ENCODE results near the gene CDC34. TPM values are rescaled to one million over a fixed set of nuclear protein-coding genes. Genes with fewer than 3 reads are reported as not detected.

Gene CDC34
- total RNA-seq, 5 donors from 2014 or later (not counting 1 experiment from before 2014, with no cell fraction given), result 35.4 to 52.6 (median 51.3) TPM

DNA sequence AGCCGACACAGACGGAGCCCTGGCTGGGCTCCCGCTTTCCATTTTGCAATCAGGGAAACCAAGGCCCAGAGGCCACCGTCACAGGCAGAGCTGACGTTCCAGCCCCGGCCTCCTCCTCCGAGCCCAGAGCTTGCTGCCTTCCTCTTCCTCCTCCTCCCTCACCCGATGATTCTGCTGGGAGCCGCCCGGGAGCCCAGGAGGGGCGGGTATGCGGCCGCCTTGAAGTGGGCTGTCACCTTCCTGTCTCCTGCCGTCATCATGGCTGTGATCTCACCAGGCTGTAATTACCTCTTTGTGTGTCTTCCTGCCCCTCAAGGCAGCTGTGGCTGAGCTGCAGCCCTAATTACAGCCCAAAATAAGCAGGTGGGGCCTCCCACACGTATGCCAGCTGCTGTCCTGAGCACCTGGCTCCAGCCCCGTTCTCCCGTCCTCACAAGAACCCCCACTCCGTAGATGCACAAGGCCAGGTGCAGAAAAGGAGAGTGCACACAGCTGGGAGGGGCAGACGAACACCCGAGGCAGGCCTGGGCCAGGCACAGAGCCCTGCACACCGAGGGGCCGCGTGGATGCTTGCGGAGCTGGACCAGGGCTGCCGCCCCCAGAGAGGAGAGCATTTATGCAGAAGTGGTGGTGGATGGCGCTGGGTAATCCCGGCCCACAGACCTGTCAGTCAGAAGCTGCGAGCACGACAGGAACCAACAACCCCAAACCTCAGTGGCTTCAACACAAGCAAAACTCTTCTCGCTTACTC lies 20.3 kb upstream of the CDC34 start:
- DNase-seq (peak; percentile 67 to 97 (median 91)), ATAC-seq (replicated peaks in 1 of 4) (peak; percentile 61 to 70 (median 63))
- peaks cover 46 to 62% (median 55%) of the 10 kb centered on the region in 3 donors for H3K4me1 Mint-ChIP-seq
- peaks cover 15 to 72% of the 10 kb centered on the region in 2 experiments for H3K4me1 ChIP-seq (ENCODE audit: control insufficient read depth in 1 of 2, extremely low read depth in 1 of 2, insufficient read depth in 2 of 2, low read length in 2 of 2)
- H3K27me3 ChIP-seq (replicated peaks in 1 of 2; ENCODE audit: control insufficient read depth in 2 of 2, extremely low read depth in 1 of 2, insufficient read depth in 2 of 2, low read length in 1 of 2), result no peaks in the 10 kb centered on the region
- POLR2A ChIA-PET, result interaction anchor here in 1 of 2 donors (0.6 to 0.9 kb wide), 2 partner anchors 21 to 758 kb away, joined by 3 to 7 read pairs; partner anchors contain the start of gene CIRBP
- H3K36me3 Mint-ChIP-seq, result peaks cover 5% of the 10 kb centered on the region
- H3K27ac Mint-ChIP-seq, result peak overlapping the region; percentile 97 to 99
- H3K9me3 ChIP-seq, result no peaks in the 10 kb centered on the region
- peaks cover 0 to 13% of the 10 kb centered on the region in 2 donors for H3K36me3 ChIP-seq (ENCODE audit: control insufficient read depth in 2 of 2, extremely low read depth in 1 of 2, insufficient read depth in 1 of 2, low read length in 1 of 2)
- peak overlapping the region; percentile 33 to 48 for H3K4me3 ChIP-seq (ENCODE audit: control insufficient read depth in 1 of 2, extremely low read depth in 1 of 2, low read length in 1 of 2)
- CTCF ChIA-PET, result interaction anchor here (0.6 to 2.4 kb wide), 6 partner anchors 11 to 102 kb away, joined by 3 to 36 read pairs (median 4); partner anchors contain the start of genes BSG (in 1 of the 2), C2CD4C (in 1 of the 2) and CDC34 (in 1 of the 2)
- H3K4me3 Mint-ChIP-seq, result peak overlapping the region; percentile 78 to 96 (median 82)
- peak overlapping the region; percentile 98 for H3K27ac ChIP-seq (ENCODE audit: low read length)
- H3K27me3 Mint-ChIP-seq, result no peaks in the 10 kb centered on the region
- WGBS (ENCODE audit: insufficient coverage), result 0% methylated on average over 20 of the region's 30 CpGs
- H3K9me3 Mint-ChIP-seq, result no peaks in the 10 kb centered on the region

DNA sequence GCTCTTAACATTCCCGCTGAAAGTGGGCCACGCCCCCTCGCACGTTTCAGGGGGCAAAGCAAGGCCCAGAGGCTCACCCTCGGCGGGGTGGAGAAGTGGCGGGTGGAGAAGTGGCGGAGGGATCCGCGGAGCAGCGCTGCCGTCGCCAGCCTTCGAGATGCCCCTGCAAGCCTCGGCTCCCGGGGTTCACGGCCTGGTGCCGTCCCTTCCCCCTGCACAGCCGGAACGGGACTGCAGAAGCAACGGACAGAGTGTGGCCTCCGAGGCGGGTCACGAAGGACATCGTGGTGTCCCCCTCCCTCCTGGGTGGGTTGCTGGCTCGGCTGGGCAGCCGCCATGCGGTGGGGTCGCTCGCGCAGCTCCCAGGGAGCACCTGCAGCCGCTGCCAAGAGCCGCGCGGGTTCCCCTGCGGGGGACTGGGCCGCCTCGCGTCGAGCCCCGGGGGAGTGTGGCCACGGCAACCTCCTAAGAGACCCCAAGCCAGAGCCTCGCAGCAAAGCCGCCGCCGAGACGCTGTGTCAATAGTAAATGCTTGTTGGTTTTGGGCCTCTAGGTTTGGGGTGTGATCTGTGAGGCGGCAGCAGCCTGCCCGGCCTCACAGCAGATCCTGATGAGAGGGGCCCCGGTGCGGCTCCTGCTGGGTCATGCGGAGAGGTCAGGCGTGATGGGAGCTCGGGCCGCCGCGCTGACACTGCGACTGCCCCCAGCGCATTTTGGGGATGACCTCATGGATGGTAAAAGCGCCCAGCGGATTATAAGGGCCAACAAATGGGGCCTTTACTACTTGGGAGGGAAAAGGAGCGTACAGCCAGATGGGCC lies 18.8 kb upstream of the CDC34 start:
- Histone ChIP-seq H3K27ac (ENCODE audit: low read length) (peak overlapping the region; percentile 98), H3K4me1 (ENCODE audit: control insufficient read depth in 1 of 2, extremely low read depth in 1 of 2, insufficient read depth in 2 of 2, low read length in 2 of 2) (peaks cover 15 to 66% of the 10 kb centered on the region in 2 experiments), H3K27me3 (replicated peaks in 1 of 2; ENCODE audit: control insufficient read depth in 2 of 2, extremely low read depth in 1 of 2, insufficient read depth in 2 of 2, low read length in 1 of 2) (no peaks in the 10 kb centered on the region), H3K4me3 (ENCODE audit: control insufficient read depth in 1 of 2, extremely low read depth in 1 of 2, low read length in 1 of 2) (no peak overlapping the region), H3K9me3 (no peaks in the 10 kb centered on the region), H3K36me3 (ENCODE audit: control insufficient read depth in 2 of 2, extremely low read depth in 1 of 2, insufficient read depth in 1 of 2, low read length in 1 of 2) (peaks cover 0 to 13% of the 10 kb centered on the region in 2 donors)
- WGBS (ENCODE audit: insufficient coverage), result 84% methylated on average over 45 of the region's 62 CpGs
- POLR2A ChIA-PET, result no interaction called here
- Mint-ChIP-seq H3K27ac (peak overlapping the region; percentile 97 to 99), H3K9me3 (no peaks in the 10 kb centered on the region), H3K4me1 (peaks cover 45 to 61% (median 49%) of the 10 kb centered on the region in 3 donors), H3K4me3 (no peak overlapping the region), H3K36me3 (peaks cover 5% of the 10 kb centered on the region), H3K27me3 (no peaks in the 10 kb centered on the region)
- ATAC-seq (replicated peaks in 1 of 4), result no peak
- peak in 1 of 35 experiments; percentile 28 for DNase-seq
- CTCF ChIA-PET, result interaction anchor here in 1 of 2 donors (0.8 kb wide), 1 partner anchor 17 kb away, joined by 3 read pairs; no protein-coding TSS in a partner anchor

DNA sequence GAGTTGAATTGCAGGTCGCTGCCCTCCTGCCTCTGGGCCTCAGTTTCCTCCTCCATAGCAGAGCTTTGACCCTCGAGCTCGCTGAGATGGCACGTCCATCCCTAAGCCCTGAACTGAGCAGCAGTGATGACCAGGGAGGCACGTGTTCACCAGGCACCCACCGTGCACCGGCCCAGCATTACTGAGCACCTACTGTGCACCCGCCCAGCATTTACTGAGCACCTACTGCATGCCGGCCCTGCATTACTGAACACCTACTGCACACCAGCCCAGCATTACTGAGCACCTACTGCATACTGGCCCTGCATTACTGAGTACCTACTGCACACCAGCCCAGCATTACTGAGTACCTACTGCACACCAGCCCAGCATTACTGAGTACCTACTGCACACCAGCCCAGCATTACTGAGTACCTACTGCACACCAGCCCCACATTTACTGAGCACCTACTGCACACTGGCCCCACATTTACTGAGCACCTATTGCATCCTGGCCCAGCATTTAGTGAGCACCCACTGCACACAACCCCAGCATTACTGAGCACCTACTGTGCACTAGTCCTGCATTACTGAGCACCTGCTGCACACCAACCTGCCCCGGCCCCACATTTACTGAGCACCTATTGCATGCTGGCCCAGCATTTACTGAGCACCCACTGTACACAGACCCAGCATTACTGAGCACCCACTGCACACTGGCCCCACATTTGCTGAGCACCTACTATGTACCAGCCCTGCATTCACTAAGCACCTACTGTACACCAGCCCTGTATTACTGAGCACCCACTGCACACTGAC lies 18.0 kb upstream of the CDC34 start:
- POLR2A ChIA-PET, result no interaction called here
- Histone ChIP-seq H3K36me3 (ENCODE audit: control insufficient read depth in 2 of 2, extremely low read depth in 1 of 2, insufficient read depth in 1 of 2, low read length in 1 of 2) (peaks cover 0 to 13% of the 10 kb centered on the region in 2 donors), H3K27ac (ENCODE audit: low read length) (peak overlapping the region; percentile 98), H3K27me3 (replicated peaks in 1 of 2; ENCODE audit: control insufficient read depth in 2 of 2, extremely low read depth in 1 of 2, insufficient read depth in 2 of 2, low read length in 1 of 2) (no peaks in the 10 kb centered on the region), H3K4me1 (ENCODE audit: control insufficient read depth in 1 of 2, extremely low read depth in 1 of 2, insufficient read depth in 2 of 2, low read length in 2 of 2) (peaks cover 8 to 61% of the 10 kb centered on the region in 2 experiments), H3K4me3 (ENCODE audit: control insufficient read depth in 1 of 2, extremely low read depth in 1 of 2, low read length in 1 of 2) (no peak overlapping the region), H3K9me3 (no peaks in the 10 kb centered on the region)
- DNase-seq (no peak), ATAC-seq (replicated peaks in 1 of 4) (no peak)
- peak overlapping the region; percentile 60 to 66 for H3K27ac Mint-ChIP-seq
- H3K4me1 Mint-ChIP-seq, result peaks cover 37 to 53% (median 41%) of the 10 kb centered on the region in 3 donors
- H3K4me3 Mint-ChIP-seq, result no peak overlapping the region
- WGBS (ENCODE audit: insufficient coverage), result 94% methylated on average over 9 of the region's 10 CpGs
- CTCF ChIA-PET, result no interaction called here
- no peaks in the 10 kb centered on the region for H3K9me3 Mint-ChIP-seq
- H3K36me3 Mint-ChIP-seq, result peaks cover 5% of the 10 kb centered on the region
- H3K27me3 Mint-ChIP-seq, result no peaks in the 10 kb centered on the region

DNA sequence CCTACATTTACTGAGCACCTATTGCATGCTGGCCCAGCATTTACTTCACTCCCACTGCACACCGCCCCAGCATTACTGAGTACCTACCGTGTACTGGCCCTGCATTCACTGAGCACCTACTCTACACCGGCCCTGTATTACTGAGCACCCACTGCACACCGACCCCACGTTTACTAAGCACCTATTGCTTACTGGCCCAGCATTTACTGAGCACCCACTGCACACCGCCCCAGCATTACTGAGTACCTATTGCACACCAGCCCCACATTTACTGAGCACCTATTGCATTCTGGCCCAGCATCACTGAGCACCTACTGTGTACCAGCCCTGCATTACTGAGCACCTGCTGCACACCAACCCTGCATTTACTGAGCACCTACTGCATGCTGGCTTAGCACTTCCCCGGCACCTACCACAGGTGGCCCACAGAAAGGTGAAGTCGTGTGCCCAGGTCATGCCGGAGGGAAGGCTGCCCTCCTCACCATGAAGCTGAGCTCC lies 17.3 kb upstream of the CDC34 start:
- H3K4me1 ChIP-seq (ENCODE audit: control insufficient read depth in 1 of 2, extremely low read depth in 1 of 2, insufficient read depth in 2 of 2, low read length in 2 of 2), result peaks cover 5 to 57% of the 10 kb centered on the region in 2 experiments
- Mint-ChIP-seq H3K27me3 (no peaks in the 10 kb centered on the region), H3K4me3 (no peak overlapping the region), H3K27ac (peak overlapping the region; percentile 60 to 66), H3K9me3 (no peaks in the 10 kb centered on the region), H3K36me3 (peaks cover 5% of the 10 kb centered on the region), H3K4me1 (peaks cover 32 to 49% (median 36%) of the 10 kb centered on the region in 3 donors)
- DNase-seq (no peak), ATAC-seq (replicated peaks in 1 of 4) (no peak)
- no peaks in the 10 kb centered on the region for H3K9me3 ChIP-seq
- CTCF ChIA-PET, result interaction anchor here in 1 of 2 donors (1.5 kb wide), 1 partner anchor 8 kb away, joined by 3 read pairs; no protein-coding TSS in a partner anchor
- POLR2A ChIA-PET, result no interaction called here
- no peak overlapping the region for H3K4me3 ChIP-seq (ENCODE audit: control insufficient read depth in 1 of 2, extremely low read depth in 1 of 2, low read length in 1 of 2)
- WGBS (ENCODE audit: insufficient coverage), result 98% methylated on average over 9 of the region's 9 CpGs
- H3K36me3 ChIP-seq (ENCODE audit: control insufficient read depth in 2 of 2, extremely low read depth in 1 of 2, insufficient read depth in 1 of 2, low read length in 1 of 2), result peaks cover 0 to 13% of the 10 kb centered on the region in 2 donors
- peak overlapping the region; percentile 98 for H3K27ac ChIP-seq (ENCODE audit: low read length)
- no peaks in the 10 kb centered on the region for H3K27me3 ChIP-seq (replicated peaks in 1 of 2; ENCODE audit: control insufficient read depth in 2 of 2, extremely low read depth in 1 of 2, insufficient read depth in 2 of 2, low read length in 1 of 2)

DNA sequence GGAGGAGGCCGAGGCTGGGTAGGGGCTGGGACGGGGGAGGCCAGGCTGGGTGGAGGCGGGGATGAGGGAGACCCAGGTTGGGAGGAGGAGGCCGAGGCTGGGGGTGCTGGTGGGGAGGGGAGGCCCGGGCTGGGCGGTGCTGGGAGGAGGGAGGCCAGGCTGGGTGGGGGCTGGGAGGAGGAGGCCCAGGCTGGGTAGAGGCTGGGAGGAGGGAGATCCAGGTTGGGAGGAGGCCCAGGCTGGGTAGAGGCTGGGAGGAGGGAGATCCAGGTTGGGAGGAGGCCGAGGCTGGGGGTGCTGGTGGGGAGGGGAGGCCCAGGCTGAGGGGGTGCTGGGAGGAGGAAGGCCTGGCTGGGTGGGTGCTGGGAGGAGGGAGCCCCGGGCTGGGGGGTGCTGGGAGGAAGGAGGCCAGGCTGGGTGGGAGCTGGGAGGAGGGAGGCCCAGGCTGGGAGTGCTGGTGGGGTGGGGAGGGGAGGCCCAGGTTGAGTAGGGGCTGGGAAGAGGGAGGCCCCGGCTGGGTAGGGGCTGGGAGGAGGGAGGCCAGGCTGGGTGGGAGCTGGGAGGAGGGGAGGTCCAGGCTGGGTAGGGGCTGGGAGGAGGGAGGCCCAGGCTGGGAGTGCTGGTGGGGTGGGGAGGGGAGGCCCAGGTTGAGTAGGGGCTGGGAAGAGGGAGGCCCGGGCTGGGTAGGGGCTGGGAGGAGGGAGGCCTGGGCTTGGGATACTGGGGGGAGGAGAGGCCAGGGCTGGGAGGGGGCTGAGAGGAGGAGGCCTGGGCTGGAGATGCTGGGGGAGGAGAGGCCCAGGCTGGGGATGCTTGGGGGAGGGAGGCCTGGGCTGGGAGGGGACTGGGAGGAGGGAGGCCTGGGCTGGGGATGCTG lies 13.6 kb upstream of the CDC34 start:
- no peak for DNase-seq

More for the DNA sequence above, 13.6 kb upstream of the CDC34 start:
- ChIA-PET POLR2A (no interaction called here), CTCF (interaction anchor here in 1 of 2 donors (0.6 to 0.8 kb wide), 3 partner anchors 26 to 906 kb away, joined by 3 to 7 read pairs (median 6); no protein-coding TSS in a partner anchor)
- Histone ChIP-seq H3K4me3 (ENCODE audit: control insufficient read depth in 1 of 2, extremely low read depth in 1 of 2, low read length in 1 of 2) (no peak overlapping the region), H3K36me3 (ENCODE audit: control insufficient read depth in 2 of 2, extremely low read depth in 1 of 2, insufficient read depth in 1 of 2, low read length in 1 of 2) (peaks cover 0 to 9% of the 10 kb centered on the region in 2 donors), H3K4me1 (ENCODE audit: control insufficient read depth in 1 of 2, extremely low read depth in 1 of 2, insufficient read depth in 2 of 2, low read length in 2 of 2) (peaks cover 2 to 27% of the 10 kb centered on the region in 2 experiments), H3K27ac (ENCODE audit: low read length) (no peak overlapping the region), H3K27me3 (replicated peaks in 1 of 2; ENCODE audit: control insufficient read depth in 2 of 2, extremely low read depth in 1 of 2, insufficient read depth in 2 of 2, low read length in 1 of 2) (no peaks in the 10 kb centered on the region), H3K9me3 (no peaks in the 10 kb centered on the region)
- Mint-ChIP-seq H3K36me3 (peaks cover 5% of the 10 kb centered on the region), H3K4me3 (no peak overlapping the region), H3K9me3 (no peaks in the 10 kb centered on the region), H3K27me3 (no peaks in the 10 kb centered on the region), H3K27ac (no peak overlapping the region), H3K4me1 (peaks cover 10 to 25% (median 17%) of the 10 kb centered on the region in 3 donors)
- ATAC-seq (replicated peaks in 1 of 4), result peak in 2 of 4 experiments; percentile 6 to 16
- 86% methylated on average over 10 of the region's 10 CpGs for WGBS (ENCODE audit: insufficient coverage)

All from T-cell (primary cell).